ENCODE measurements around the gene COLEC11.

- TF ChIP-seq CTCF (IDR thresholded peaks at IDR 0.05) (no peak), POLR2A (IDR thresholded peaks at IDR 0.05) (no peak)
These were observed 8.8 kb downstream of the COLEC11 start for GRCh38 chr2:3603536-3604206.

All from esophagus squamous epithelium (tissue), 4 donors.